Ecto neural progenitor cell (in vitro differentiated cells): ENCODE results near the gene FSTL4.

Source experiments
- DNase-seq: peaks from one replicate; pipeline ENCODE4 v3.0.0-alpha.2; 2018; ENCODE audit warnings: low spot score

Gene FSTL4

GRCh38 chr5:133164759-133165158, 447.6 kb downstream of the FSTL4 start:
- DNase-seq, result no peak

DNA sequence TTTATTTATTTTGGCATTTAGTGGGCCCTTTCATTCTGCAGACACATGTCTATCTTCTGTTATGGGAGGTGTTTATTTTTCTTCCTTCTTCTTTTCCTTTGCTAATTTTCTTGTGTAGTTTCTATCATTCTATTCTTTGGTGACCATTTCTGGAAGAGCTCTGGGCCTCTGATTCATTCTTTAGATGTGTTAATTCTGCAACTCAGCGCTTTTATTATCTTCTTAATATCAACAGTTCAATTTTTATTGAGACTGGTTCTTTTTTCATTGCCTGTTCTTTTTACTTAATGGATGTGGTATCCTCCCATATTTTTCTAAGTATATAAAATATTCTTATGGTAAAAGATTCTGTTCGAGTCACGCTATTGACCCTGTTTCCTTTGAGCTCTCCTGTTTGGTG, 448.5 kb downstream of the FSTL4 start:
- no peak for DNase-seq

DNA sequence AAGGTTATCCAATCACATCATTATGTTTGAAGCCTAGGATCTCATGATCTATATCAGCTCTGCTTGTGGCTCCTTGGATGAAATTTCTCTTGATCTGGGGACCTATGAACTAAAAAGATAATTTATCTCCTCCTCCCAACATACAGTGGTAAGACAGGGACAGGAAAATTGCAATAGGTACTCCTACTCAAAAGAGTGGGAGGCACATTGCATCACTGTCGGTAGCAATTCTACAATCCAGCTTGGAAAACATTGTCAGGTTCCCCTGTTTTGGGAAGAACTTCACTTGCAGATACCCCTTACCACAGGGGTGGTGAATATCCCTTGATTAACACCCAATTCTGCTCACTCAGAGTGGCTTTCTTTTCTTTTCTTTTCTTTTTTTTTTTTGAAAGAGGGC, 452.8 kb downstream of the FSTL4 start:
- no peak for DNase-seq

DNA sequence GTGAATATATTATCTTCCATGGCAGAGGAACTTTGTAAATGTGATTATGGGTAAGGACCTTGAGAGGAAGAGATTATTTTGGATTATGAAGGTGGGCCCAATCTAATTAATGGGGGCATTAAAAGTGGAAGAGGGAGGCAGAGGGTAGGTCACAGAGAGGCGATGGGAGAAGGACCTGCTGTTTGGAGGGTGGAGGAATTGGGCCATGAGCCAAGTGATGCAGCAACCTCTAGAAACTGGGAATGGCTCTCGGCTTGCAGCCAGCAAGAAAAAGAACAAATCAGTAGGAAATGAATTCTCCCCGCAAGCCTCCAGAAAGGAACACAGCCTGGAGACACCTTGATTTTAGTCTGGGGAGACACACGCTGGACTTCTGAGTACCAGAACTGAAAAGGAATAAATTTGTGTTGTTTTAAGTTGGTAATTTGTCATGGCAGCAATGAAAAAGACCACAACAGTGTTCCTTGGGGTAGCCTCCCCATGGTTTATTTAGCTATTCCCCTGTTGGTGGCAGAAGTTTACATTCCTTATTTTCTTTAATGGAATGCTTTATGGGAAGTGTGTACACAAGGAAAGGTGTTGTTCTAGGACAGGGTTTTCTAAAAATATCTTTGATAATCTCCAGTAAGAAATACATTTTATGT, 456.9 kb downstream of the FSTL4 start:
- no peak for DNase-seq

GRCh38 chr5:133154274-133155075, 457.9 kb downstream of the FSTL4 start:
- DNase-seq, result no peak

DNA sequence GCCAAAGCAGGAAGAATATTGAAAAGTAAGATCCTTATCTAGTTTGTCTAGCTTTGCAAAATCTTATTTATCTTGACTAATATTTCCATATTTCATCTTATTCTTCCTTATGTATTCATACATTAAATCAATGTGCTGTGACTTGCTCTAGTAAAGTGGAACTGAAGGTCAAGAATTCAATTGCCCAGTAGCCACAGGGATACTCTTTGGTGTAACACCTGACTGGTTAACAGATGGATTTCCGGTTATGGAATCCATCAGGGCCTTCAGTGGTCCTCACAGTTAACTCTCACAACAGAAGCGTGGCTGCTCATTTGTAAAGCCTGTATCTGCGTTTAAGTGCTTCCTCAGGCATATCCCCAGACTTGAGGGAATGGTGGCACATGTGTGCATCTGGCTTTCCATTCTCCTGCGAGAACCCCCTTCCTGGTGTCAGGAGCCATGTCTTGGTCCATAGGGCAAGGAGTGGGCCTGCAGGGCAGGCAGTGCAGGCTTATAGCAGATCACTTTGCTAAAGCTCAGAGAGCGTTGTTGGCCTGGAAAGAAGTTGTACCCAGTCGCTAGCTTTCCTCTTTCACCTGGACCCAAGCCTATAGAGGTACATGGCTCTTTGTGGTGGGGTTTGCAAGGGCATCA, 461.3 kb downstream of the FSTL4 start:
- DNase-seq, result no peak

GRCh38 chr5:133149345-133149744, 463.0 kb downstream of the FSTL4 start:
- no peak for DNase-seq

- DNase-seq, result no peak
Measured at GRCh38 chr5:133147815-133148567, 464.4 kb downstream of the FSTL4 start.

- no peak for DNase-seq
Measured at GRCh38 chr5:133147411-133147810, 464.9 kb downstream of the FSTL4 start.
